Measurements from ENCODE around the gene CPM. TPM values are rescaled to one million over a fixed set of nuclear protein-coding genes. Genes with fewer than 3 reads are reported as not detected.
"Not testable (repeated sequence)": the region's sequence is repeated elsewhere in the genome, so short reads cannot be mapped to it uniquely, and the experiment has no call there.

Gene CPM
- total RNA-seq, 1 donor from 2014 or later, result 7.5 TPM

- DNase-seq (ENCODE audit: missing footprints) (no peak), ATAC-seq (no peak)
- intact Hi-C loops (cut with DNase I), result no loop called here
These were observed 111.4 kb downstream of the CPM start for GRCh38 chr12:68821357-68822188.

GRCh38 chr12:68819481-68819880 lies 113.5 kb downstream of the CPM start:
- ATAC-seq; DNase-seq (ENCODE audit: missing footprints): not testable (repeated sequence)

DNA sequence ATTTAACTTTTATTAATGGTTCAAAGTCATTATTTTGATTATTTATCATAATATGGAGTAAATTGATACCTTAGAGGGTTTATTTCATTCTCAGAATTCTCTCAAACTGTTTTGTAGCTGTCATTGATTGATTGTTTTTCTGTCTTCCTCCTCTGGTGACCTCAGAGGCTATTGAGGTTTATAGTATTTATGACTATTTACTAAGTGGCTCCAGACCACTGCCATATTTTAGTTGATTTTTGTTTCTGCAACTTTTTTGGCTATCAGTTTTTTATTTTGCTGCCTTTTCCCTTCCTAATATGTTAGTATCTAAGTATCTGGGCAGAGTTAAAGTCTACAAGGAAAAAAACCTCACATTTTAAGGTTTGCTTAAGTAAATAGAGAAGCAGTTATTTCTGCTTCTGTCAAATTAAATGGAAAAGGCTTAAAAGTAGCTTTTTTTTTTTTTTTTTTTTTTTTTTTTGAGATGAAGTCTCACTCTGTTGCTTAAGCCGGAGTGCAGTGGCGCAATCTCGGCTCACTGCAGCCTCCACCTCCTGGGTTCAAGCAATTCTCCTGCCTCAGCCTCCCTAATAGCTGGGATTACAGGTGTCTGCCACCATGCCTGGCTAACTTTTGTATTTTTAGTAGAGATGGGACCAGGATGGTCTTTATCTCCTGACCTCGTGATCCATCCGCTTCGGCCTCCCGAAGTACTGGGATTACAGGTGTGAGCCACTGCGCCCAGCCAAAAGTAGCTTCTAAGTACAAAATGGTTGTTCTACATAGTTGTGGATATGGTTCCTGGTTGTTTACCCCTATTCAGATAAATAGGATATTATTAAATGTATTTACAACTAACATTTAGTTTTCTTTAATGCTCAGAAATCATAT lies 116.8 kb downstream of the CPM start:
- ATAC-seq (no peak), DNase-seq (ENCODE audit: missing footprints) (no peak)
- intact Hi-C loops (cut with DNase I), result no loop called here

More at GRCh38 chr12:68819481-68819880, 113.5 kb downstream of the CPM start:
- intact Hi-C loops (cut with DNase I), result not testable (repeated sequence)

DNA sequence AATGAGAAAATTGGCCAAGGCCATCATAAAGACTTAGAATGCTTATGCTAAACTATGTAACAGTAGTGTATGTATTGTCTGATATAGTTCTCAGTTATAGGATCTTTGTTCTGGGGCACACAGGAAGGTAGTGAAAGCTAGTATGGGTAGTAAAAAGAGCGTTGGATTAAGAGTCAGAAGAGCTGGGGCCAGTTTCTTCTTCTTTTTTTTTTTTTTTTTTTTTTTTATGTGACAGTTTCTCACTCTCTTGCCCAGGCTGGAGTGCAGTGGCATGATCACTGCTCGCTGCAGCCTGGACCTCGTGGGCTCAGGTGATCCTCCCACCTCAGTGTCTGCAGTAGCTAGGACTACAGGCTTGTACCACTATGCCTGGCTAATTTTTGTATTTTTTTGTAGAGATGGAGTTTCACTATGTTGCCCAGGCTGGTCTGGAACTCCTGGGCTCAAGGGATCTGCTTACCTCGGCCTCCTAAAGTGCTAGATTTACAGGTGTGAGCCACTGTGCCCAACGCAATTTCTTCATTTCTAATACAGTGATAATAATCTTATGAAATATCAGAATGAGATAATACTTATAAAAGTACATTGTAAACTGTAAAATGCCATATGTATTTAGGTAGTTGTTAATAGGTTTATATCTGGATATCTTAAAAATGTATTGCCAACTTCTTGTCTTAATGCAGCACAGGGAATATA lies 117.6 kb downstream of the CPM start:
- intact Hi-C loops (cut with DNase I), result no loop called here
- ATAC-seq, result no peak
- no peak for DNase-seq (ENCODE audit: missing footprints)

DNA sequence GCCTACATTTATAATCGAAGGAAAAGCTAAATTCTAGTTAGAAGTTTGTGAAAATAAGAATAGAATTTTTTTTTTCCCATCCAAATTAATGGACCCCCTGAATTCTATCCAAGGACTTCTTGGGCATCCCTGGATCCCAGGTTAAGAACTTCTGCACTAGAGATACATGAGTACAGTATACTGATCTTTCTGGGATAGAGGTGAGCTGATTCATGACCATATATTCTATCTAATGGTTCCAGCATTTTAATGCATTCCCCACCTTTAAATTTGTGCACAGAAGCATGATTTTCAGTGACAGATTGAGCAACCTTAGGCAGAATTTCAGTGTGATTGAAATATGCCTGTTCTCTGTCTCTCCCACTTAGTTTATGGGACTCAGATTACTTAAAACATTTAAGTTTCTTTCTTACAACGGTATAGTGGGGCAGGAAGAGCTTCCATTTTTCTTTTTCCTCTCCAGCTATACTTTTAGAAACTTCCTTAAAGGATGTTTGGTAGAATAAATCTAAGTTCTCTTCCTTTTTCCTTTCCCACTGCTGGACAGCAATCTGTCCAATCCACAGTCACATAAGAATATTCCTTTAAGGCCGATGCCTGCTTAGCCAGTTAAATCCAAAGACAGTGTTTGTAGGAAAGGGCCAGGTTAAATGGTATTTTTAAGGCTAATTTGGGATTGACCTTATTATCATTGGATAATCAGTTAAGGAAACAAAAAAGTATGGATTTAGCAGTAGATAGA lies 118.3 kb downstream of the CPM start:
- ATAC-seq, result no peak
- no peak for DNase-seq (ENCODE audit: missing footprints)
- intact Hi-C loops (cut with DNase I), result no loop called here

GRCh38 chr12:68813242-68813593 lies 119.8 kb downstream of the CPM start:
- no peak for DNase-seq (ENCODE audit: missing footprints)
- ATAC-seq, result no peak
- intact Hi-C loops (cut with DNase I), result no loop called here

- ATAC-seq, result no peak
- intact Hi-C loops (cut with DNase I), result no loop called here
These were observed 120.3 kb downstream of the CPM start for GRCh38 chr12:68812553-68813241.

DNA sequence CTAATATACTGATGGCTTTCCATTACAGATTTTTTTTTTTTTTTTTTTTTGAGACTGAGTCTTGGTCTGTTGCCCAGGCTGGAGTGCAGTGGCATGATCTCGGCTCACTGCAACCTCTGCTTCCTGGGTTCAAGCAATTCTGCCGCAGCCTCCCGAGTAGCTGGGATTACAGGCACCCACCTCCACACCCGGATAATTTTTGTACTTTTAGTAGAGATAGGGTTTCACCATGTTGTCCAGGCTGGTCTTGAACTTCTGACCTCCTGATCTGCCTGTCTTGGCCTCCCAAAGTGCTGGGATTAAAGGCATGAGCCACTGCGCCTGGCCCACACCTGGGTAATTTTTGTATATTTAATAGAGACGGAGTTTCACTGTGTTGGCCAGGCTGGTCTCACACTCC lies 121.4 kb downstream of the CPM start:
- ATAC-seq; DNase-seq (ENCODE audit: missing footprints); intact Hi-C loops (cut with DNase I): not testable (repeated sequence)

More at GRCh38 chr12:68812553-68813241, 120.3 kb downstream of the CPM start:
- DNase-seq (ENCODE audit: missing footprints), result no peak

GRCh38 chr12:68810027-68810389 lies 123.0 kb downstream of the CPM start:
- DNase-seq (ENCODE audit: missing footprints); ATAC-seq; intact Hi-C loops (cut with DNase I): not testable (repeated sequence)

GRCh38 chr12:68809190-68810026 lies 123.6 kb downstream of the CPM start:
- no peak for DNase-seq (ENCODE audit: missing footprints)
- intact Hi-C loops (cut with DNase I), result loop anchor here (10.0 kb wide), 2 partner anchors 445 to 475 kb away; partner anchors contain the start of gene MDM1
- ATAC-seq, result no peak

- intact Hi-C loops (cut with DNase I), result loop anchor here (1.0 to 10.0 kb wide), 3 partner anchors 62 to 474 kb away; partner anchors contain the start of genes MDM1 and SLC35E3
- ATAC-seq, result peak; percentile 66
- DNase-seq (ENCODE audit: missing footprints), result peak; percentile 89
These were observed 124.4 kb downstream of the CPM start for GRCh38 chr12:68808388-68809189.

DNA sequence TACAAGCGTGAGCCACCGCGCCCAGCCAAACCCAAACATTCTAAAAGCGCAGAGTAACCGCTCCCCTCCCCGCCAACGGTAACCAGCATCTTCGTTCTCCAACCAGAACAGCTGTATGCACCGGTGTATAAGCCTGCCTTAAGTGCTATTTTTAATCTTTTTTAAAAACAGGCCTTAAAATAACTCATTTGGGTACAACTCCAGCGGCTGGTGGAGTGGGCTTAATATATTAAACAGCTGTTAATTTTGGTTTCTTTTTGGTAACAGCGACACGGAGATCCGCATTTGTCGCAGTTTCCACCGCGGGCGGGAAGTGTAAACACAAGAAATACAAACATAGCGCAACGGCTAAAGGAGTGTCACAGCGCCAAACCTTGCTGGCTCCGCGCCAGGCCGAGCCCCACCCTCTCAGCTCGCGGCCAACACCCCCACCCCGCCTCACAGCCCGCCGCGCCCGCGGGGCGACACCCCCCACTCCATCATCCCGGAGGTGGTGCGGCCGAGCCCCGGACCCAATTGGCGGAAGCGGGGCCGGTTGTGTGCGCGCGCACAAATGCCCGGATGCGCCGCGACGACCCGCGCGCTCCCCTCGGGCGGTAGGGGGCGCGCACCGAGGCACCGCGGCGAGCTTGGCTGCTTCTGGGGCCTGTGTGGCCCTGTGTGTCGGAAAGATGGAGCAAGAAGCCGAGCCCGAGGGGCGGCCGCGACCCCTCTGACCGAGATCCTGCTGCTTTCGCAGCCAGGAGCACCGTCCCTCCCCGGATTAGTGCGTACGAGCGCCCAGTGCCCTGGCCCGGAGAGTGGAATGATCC lies 125.2 kb downstream of the CPM start, which contains the start of gene MDM2:
Gene MDM2 (plus strand): TSS at position 602 of the 812 bp plus-strand sequence. CDS start 301 bp downstream, outside the sequence.
- intact Hi-C loops (cut with DNase I), result loop anchor here (1.0 to 10.0 kb wide), 3 partner anchors 61 to 473 kb away; partner anchors contain the start of genes MDM1 and SLC35E3
- ATAC-seq, result peak; percentile 98
- DNase-seq (ENCODE audit: missing footprints), result peak; percentile 99

GRCh38 chr12:68807274-68807575 lies 125.7 kb downstream of the CPM start:
- DNase-seq (ENCODE audit: missing footprints); ATAC-seq: not testable (repeated sequence)
- intact Hi-C loops (cut with DNase I), result loop anchor here (10.0 kb wide), 2 partner anchors 448 to 472 kb away; partner anchors contain the start of gene MDM1

- intact Hi-C loops (cut with DNase I), result loop anchor here (10.0 kb wide), 2 partner anchors 448 to 472 kb away; partner anchors contain the start of gene MDM1
- DNase-seq (ENCODE audit: missing footprints), result no peak
- no peak for ATAC-seq
These were observed 126.3 kb downstream of the CPM start for GRCh38 chr12:68806488-68807237.

All from Right ventricle myocardium inferior (tissue), 1 donor.